NCI-H146 treated with DMSO at 0.1 percent for 48 hours (cell line): ENCODE measurements around the gene AMHR2.
"Not testable (repeated sequence)": the region's sequence is repeated elsewhere in the genome, so short reads cannot be mapped to it uniquely, and the experiment has no call there.

Experiments
- DNase-seq: peaks from one replicate; lab custom pipeline; 2025; ENCODE audit not compliant: unreplicated experiment; lab: John Stamatoyannopoulos, UW

AMHR2 gene

GRCh38 chr12:53423597-53423996, at the start of gene AMHR2:
AMHR2 (plus strand) TSS chr12:53423855; CDS start chr12:53423935, 80 bp downstream.
- DNase-seq = no peak

- DNase-seq = not testable (repeated sequence)
Observed at GRCh38 chr12:53374277-53374676, 49.4 kb upstream of the AMHR2 start.

- DNase-seq = no peak
Observed at GRCh38 chr12:53376747-53377146, 46.9 kb upstream of the AMHR2 start.

GRCh38 chr12:53378222-53378621, 45.4 kb upstream of the AMHR2 start:
- no peak for DNase-seq

- DNase-seq = peak; percentile 57
Observed at GRCh38 chr12:53378724-53379388, 44.8 kb upstream of the AMHR2 start.

GRCh38 chr12:53379389-53380103, 44.1 kb upstream of the AMHR2 start:
- DNase-seq = peak; percentile 100

GRCh38 chr12:53380104-53380793, 43.4 kb upstream of the AMHR2 start, which contains the start of gene SP1:
SP1 (plus strand) TSS chr12:53380176; CDS start chr12:53380292, 116 bp downstream.
- DNase-seq = peak; percentile 89

- no peak for DNase-seq
Observed at GRCh38 chr12:53380794-53381730, 42.6 kb upstream of the AMHR2 start.

- DNase-seq = peak; percentile 2
Observed at GRCh38 chr12:53381731-53382630, 41.7 kb upstream of the AMHR2 start.

- no peak for DNase-seq
Observed at GRCh38 chr12:53383258-53383657, 40.4 kb upstream of the AMHR2 start.

- DNase-seq = not testable (repeated sequence)
Observed at GRCh38 chr12:53386381-53386780, 37.3 kb upstream of the AMHR2 start.

- DNase-seq = no peak
Observed at GRCh38 chr12:53388932-53389331, 34.7 kb upstream of the AMHR2 start.

GRCh38 chr12:53389702-53390101, 34.0 kb upstream of the AMHR2 start:
- DNase-seq = no peak

GRCh38 chr12:53391724-53392123, 31.9 kb upstream of the AMHR2 start:
- no peak for DNase-seq

GRCh38 chr12:53399896-53400295, 23.8 kb upstream of the AMHR2 start:
- DNase-seq = no peak

- not testable (repeated sequence) for DNase-seq
Observed at GRCh38 chr12:53402351-53402750, 21.3 kb upstream of the AMHR2 start.

GRCh38 chr12:53402871-53403270, 20.8 kb upstream of the AMHR2 start:
- no peak for DNase-seq

- no peak for DNase-seq
Observed at GRCh38 chr12:53410951-53411350, 12.7 kb upstream of the AMHR2 start.

GRCh38 chr12:53413485-53414204, 10.0 kb upstream of the AMHR2 start:
- DNase-seq = no peak
